HG03575 (cell line): ENCODE data around the gene SLC33A1.
"Not testable (repeated sequence)": the region's sequence is repeated elsewhere in the genome, so short reads cannot be mapped to it uniquely, and the experiment has no call there.

Experiments
- ATAC-seq: cut with Tn5 transposase; IDR thresholded peaks from one replicate; pipeline ENCODE4 v1.9.1; 2021; ENCODE audit not compliant: unreplicated experiment, insufficient number of reproducible peaks, low FRiP score; ENCODE audit errors: extremely low read depth

SLC33A1 gene

GRCh38 chr3:155854141-155854940, at the start of gene SLC33A1:
TSS of gene SLC33A1 (minus strand) at chr3:155854427. CDS start at chr3:155853997, 430 bp downstream.
- ATAC-seq = peak; percentile 89

DNA sequence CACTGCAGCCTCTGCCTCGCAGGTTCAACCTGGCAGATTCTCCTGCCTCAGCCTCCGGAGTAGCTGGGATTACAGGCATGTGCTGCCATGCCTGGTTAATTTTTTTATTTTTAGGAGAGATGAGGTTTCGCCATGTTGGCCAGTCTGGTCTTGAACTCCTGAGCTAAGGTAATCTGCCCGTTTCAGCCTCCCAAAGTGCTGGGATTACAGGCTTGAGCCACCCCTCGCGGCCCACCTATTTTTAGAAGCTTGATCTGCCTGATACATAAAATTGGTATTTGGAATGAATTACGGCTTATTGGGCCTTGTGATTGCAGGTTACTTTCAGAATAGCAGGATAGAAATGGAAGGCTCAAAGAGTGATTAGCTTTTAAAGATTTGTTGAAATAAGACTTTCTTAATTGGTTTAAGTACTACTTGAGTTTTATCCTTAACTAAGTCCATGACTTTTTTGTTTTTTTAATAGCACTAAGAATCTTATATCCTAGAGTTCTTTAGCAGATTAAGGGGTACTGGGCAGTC, 41.2 kb upstream of the SLC33A1 start:
- no peak for ATAC-seq

GRCh38 chr3:155891321-155891720, 37.1 kb upstream of the SLC33A1 start:
- ATAC-seq = no peak

GRCh38 chr3:155890671-155891190, 36.5 kb upstream of the SLC33A1 start:
- no peak for ATAC-seq

GRCh38 chr3:155889952-155890351, 35.7 kb upstream of the SLC33A1 start:
- ATAC-seq = no peak

- no peak for ATAC-seq
Observed at GRCh38 chr3:155889212-155889611, 35.0 kb upstream of the SLC33A1 start.

GRCh38 chr3:155886915-155887314, 32.7 kb upstream of the SLC33A1 start:
- no peak for ATAC-seq

GRCh38 chr3:155886348-155886747, 32.1 kb upstream of the SLC33A1 start:
- not testable (repeated sequence) for ATAC-seq

GRCh38 chr3:155885292-155885691, 31.1 kb upstream of the SLC33A1 start:
- no peak for ATAC-seq

DNA sequence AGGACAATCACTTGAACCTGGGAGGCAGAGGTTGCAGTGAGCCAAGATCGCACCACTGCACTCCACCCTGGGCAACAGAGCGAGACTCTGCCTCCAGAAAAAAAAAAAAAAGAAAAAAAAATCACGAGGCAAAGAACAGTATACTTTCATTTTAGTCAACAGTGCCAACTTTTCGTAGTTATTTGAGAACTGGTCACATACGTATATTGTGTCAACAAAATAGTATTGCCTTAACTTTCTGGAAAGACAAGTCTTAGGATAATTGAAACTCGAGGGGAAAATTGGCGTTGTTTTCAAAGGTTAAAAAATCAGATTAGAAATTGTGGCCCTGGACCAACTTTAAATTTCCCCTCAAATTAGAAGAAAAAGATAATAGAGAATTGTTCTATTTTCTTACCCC, 30.1 kb upstream of the SLC33A1 start:
- ATAC-seq = no peak

GRCh38 chr3:155880286-155880685, 26.1 kb upstream of the SLC33A1 start:
- no peak for ATAC-seq

- no peak for ATAC-seq
Observed at GRCh38 chr3:155876503-155876902, 22.3 kb upstream of the SLC33A1 start.

- ATAC-seq = no peak
Observed at GRCh38 chr3:155876037-155876436, 21.8 kb upstream of the SLC33A1 start.

- ATAC-seq = no peak
Observed at GRCh38 chr3:155872904-155873646, 18.8 kb upstream of the SLC33A1 start.

DNA sequence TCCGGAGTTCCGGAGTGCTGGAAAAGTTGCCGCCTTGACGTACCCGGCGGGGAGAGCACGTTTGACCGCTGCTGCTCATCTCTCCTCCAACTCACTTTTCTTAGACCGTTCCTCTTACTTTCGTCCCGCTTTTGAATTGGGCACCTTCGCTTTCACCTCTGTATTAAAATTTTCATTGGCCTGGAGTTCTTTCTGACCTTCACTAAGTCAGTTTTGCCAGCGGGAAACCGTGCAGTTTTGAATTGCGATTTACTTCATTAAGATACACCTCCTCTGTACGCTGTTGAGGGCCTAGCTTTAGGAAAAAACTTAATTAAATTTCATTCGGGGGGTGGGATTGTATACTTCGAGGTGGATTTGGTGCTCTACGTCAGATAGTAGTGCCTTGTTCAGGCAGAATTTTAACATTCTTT, 17.5 kb upstream of the SLC33A1 start:
- ATAC-seq = no peak

GRCh38 chr3:155870945-155871745, 16.9 kb upstream of the SLC33A1 start:
- no peak for ATAC-seq

GRCh38 chr3:155870133-155870944, 16.1 kb upstream of the SLC33A1 start, which contains the start of gene GMPS:
TSS of gene GMPS (plus strand) at chr3:155870650. CDS start at chr3:155870871, 221 bp downstream.
- peak; percentile 59 for ATAC-seq

DNA sequence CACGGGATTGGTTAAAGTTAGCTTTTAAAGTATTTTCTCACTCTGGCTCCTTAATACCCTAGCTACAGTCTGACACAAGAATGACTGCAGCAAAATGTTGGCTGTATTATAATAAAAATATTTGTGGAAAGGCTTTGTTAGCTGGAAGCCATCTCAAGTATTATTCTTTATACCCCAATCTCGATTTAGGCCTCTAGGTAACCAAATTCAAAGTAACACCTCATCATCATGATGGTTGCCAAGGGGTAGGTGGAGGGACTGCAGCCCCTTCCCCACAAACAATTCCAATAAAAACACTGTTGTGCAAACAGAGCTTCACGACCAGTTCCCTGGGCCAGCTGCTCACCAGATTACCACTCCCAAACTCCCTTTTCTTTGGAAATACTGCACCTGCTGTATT, 15.5 kb upstream of the SLC33A1 start:
- no peak for ATAC-seq
